HG03066 (cell line): ENCODE measurements around the gene HDAC8.
"Not testable (repeated sequence)": the region's sequence is repeated elsewhere in the genome, so short reads cannot be mapped to it uniquely, and the experiment has no call there.

Source experiments
- ATAC-seq: cut with Tn5 transposase; IDR thresholded peaks from one replicate; pipeline ENCODE4 v1.9.1; 2021; ENCODE audit warnings: low read depth; ENCODE audit not compliant: unreplicated experiment

Gene HDAC8

GRCh38 chrX:72539822-72540221 is 32.8 kb downstream of the HDAC8 start:
- ATAC-seq = no peak

GRCh38 chrX:72536542-72536941 is 36.1 kb downstream of the HDAC8 start:
- ATAC-seq = no peak

GRCh38 chrX:72532366-72532765 is 40.3 kb downstream of the HDAC8 start:
- no peak for ATAC-seq

GRCh38 chrX:72526534-72527508 is 45.8 kb downstream of the HDAC8 start:
- ATAC-seq = no peak

- no peak for ATAC-seq
Observed at GRCh38 chrX:72498782-72499181, 73.9 kb downstream of the HDAC8 start.

GRCh38 chrX:72495046-72495445 is 77.6 kb downstream of the HDAC8 start:
- no peak for ATAC-seq

GRCh38 chrX:72492499-72492898 is 80.1 kb downstream of the HDAC8 start:
- ATAC-seq = peak; percentile 89

- ATAC-seq = not testable (repeated sequence)
Observed at GRCh38 chrX:72490221-72490620, 82.4 kb downstream of the HDAC8 start.

GRCh38 chrX:72487661-72488060 is 85.0 kb downstream of the HDAC8 start:
- no peak for ATAC-seq

DNA sequence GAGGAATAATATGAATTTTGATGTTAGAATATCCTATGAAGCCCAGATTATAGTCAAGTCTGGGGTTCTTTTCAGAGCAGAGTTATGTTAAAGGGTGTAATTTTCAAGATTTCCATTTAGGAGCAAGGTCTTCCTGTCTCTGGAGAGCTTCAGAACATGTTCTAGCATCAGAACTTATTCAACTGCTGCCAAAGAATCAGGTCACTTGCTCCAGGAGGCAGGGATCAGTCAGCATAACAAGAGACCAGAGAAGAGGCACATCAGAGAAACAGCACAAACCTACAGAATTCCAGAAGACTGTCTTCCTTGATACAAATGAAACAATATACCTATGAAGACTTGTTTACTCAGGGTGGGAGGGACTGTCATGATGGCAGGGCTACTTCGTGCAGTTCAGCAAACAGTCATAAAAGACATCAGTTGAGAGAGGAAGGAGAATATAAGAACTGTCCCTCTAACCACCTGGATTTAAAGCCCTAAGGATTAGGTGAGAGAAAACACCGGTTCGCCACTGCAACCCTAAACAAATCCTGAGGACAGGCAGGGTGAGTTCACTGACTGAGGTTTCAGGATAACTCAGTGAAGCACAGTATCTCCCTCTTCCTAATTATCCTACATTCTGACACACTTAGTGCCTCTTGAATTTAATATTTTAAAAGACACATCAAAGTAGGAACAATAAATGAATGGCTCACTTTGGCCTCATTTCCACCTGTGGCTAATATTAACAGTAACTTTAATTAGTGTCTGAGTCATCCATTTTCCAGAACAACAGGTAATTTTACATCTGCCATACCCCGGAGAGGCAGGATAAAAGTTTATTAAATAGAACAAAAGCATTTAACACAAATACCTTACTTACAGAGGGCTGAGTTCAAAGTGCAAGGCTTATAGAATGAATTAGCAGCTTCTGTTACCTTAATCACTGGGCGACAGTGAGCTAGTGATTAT is 93.0 kb downstream of the HDAC8 start:
- no peak for ATAC-seq

GRCh38 chrX:72478853-72479252 is 93.8 kb downstream of the HDAC8 start:
- ATAC-seq = no peak

DNA sequence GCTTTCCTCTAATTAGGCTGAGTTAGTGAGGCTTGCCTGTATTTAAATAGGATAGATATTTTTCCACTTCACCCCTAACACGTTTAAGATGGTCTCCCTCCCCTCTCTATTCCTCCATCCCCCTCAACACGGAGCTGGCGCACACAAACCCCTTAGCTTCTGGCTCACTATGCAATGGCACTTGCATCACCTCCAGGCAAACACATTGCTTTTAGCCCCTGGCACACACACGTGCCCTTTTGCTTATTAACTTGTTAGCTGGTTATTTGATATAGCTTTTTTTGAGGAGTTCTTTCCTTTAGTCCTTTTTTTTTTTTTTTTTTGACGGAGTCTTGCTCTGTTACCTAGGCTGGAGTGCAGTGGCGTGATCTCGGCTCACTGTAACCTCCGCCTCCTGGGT is 94.3 kb downstream of the HDAC8 start:
- no peak for ATAC-seq

GRCh38 chrX:72477781-72478181 is 94.9 kb downstream of the HDAC8 start:
- ATAC-seq = no peak

DNA sequence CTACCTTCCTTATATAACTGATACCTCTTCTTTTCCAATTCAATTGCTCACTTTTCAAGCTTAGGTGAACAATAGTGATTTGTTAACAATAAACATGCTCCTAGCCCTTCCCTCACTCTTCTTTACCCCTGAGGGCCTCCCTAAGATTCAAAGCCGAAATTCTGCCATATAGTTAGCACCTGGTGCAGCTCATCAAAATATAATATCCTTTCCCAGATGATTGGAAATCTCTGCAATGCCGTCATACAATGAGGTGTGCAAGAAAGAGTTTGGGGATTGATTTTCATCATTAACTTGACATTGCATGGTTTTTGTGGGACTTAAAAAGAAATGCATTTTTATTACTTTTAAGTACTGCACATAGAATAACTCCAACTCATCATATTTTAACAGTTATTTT is 95.3 kb downstream of the HDAC8 start:
- no peak for ATAC-seq

DNA sequence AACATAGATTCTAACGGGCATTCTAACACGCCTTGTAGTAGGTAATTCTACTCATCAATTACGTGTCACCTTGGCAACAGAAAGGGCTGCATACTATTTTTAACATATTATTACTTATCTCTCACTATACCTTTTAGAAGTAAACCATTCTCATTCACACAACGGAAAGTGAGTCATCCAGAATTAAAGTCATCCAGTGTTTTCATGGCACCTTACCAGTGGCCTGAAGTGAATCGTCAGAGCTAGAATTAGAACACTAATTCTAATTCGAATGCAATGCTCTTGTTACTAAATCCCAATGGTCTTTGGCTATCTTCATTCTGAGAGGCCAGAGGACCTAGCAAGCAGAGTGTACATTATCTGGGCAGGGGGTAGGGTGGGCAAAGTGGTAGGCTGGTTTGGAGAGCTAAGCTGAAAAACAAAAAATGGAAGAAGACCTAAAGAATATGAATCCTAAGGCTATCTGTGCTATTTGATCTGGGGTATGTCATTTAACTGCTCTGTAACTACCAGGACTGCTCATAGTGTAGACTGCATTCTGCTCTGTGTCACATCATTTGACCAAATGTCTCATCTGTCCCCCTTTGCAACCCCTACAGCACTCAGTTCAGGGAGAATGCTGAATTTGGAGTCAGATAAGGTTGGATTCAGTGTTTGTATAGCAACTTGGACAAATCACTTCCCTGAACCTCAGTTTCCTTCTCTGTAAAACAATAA is 96.5 kb downstream of the HDAC8 start:
- no peak for ATAC-seq

DNA sequence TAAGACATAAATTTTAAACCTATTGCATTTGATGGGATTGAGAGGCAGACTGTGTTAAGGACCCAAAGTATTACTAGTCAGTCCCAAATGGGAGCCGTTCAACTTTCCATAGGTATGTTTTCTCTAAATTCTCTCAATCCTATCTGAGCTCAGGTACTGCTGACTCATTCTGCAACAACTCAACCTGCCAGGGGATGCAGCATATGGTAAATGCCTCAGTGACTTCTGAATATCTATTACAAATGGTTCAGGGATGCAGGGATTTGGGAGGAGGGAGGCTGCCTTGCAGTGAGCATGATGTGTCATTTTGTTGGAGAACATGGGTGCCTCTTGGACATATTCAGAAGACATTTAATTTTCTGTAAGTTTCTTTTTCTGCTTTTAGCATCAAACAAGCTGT is 97.3 kb downstream of the HDAC8 start:
- no peak for ATAC-seq

- ATAC-seq = no peak
Observed at GRCh38 chrX:72470532-72471223, 102.0 kb downstream of the HDAC8 start.

DNA sequence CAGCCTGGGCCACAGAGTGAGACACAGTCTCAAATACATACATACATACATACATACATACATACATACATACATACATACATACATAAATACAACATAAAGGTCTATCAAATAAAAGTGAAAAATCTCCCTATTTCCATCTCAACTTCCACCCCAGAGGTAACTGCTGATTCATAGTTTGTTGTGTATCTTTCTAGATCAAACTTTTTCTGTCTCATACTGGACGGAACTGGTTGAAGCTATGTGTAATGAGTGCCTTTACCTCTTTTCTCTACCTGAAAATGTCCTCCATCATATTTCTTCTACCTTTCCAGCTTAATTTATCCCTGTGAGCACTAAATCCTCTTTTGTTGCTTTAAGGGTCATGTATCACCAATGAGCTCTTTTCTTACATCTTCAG is 102.5 kb downstream of the HDAC8 start:
- no peak for ATAC-seq

GRCh38 chrX:72468607-72469006 is 104.0 kb downstream of the HDAC8 start:
- ATAC-seq = no peak

GRCh38 chrX:72467135-72467534 is 105.5 kb downstream of the HDAC8 start:
- no peak for ATAC-seq
